Measurements from ENCODE around the gene PLTP.
"Not testable (repeated sequence)": the region's sequence is repeated elsewhere in the genome, so short reads cannot be mapped to it uniquely, and the experiment has no call there.

The PLTP gene

DNA sequence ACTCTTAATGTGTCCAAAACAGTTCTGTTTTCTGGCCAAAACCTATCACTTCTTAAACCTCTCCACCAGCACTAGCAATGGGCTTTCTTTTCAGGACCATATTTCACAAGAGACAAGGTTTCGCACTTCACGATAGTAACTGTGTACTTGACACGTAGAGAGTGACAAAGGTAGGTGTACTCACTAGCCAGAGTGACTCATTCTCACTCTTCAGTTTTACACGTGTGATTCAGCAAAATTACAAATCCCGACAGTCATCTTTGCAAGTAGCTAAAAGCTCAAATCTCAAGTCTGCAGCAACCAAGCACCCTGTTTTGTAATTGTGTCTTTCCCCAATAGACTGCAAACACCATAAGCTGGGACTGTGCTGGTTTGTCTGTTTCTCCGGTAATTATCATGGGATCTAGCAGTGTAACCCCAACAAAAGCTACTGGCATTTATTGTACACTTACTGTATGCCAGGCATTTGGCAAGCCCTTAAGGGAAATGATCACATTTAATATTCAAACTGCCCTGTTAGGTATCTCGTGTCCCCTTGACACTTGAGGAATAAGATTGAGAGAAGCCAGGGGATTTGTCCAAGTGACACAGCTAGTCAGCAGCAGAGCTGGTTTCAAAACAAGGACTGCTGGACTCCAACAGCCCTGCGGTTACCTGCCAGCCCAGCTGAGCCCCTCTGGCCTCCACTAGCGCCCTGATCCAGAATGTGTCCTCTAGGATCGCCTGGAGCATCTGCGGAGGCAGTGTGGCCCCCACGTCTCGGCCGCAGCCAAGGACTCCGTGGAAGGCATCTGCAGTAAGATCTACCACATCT lies 32.4 kb upstream of the PLTP start:
- no peak for DNase-seq

DNA sequence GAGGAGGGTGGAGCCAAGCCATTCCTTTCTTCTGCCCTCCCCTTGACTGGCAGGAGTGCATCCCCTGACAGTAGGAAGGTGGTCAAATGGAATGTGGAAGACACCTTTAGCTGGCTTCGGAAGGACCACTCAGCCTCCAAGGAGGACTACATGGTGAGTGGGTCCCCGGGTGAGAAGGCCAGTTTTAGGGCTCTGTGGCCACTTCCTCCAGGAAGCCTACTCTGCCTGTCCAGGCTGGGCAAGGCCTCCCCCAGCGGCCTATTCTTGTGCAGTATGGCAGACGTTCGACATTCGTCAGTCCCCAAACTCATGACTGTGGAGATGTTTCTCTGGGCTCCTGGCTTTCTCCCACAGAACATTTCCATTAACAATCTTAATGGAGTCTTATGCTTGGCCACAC lies 31.7 kb upstream of the PLTP start:
- DNase-seq, result no peak

DNA sequence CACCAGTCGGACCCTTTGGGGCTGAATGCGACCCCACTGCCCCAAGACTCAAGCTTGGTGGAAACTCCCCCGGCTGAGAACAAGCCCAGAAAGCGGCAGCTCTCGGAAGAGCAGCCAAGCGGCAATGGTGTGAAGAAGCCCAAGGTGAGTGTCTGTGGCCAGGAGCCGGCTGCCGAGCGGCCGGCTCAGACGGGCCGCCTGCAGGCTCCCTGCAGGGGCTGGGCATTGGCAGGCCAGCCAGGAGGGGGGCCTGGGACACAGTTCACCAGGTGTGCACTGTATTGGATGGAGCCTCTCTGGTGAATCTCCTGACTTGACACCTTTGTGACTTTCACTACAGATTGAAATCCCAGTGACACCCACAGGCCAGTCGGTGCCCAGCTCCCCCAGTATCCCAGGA lies 28.5 kb upstream of the PLTP start:
- DNase-seq, result no peak

DNA sequence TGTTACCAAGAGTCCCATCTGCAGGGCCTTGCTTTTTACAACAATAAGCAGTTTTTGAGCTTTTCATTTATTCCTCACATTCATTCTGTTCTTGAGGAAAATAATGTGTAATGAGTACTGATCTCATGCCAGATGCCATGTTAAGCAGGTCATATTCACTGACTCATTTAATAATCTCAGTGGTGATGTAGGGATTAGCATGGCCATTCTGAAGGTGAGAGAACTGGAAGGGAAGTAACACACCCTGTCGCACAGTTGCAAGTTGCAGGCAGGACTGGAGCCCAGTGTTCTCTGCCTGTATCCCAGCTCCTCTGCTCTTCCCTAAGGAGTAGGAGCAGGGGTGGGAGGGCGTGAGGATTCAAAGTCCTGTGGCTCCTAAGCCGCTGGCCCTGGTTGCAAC lies 28.1 kb upstream of the PLTP start:
- no peak for DNase-seq

DNA sequence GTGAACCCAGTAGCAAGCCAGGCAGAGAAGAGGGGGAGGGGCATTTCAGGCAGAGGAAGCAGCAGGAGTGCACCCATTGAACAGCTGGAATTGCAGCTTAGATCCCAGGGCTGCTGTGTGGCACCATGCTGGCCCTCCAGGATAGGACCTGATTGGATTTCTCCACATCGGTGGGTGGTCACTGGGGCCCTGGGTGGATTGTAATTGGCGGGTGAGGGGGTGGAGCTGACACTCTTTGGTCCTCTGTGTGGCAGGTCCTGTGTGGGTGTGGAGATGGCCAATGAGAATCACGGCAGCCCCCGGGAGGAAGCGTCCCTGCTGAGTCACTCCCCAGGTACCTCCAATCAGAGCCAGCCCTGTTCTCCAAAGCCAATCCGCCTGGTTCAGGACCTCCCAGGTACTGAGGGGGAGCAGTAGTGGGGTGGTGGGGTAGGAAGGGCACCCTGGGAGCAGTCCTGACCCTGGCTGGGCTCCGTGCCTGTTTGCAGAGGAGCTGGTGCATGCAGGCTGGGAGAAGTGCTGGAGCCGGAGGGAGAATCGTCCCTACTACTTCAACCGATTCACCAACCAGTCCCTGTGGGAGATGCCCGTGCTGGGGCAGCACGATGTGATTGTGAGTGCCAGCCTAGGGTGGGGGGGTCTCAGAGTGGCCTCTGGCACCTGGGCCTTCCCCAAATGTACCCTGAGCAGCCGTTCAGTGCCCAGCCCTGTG lies 26.9 kb upstream of the PLTP start:
- DNase-seq, result no peak

DNA sequence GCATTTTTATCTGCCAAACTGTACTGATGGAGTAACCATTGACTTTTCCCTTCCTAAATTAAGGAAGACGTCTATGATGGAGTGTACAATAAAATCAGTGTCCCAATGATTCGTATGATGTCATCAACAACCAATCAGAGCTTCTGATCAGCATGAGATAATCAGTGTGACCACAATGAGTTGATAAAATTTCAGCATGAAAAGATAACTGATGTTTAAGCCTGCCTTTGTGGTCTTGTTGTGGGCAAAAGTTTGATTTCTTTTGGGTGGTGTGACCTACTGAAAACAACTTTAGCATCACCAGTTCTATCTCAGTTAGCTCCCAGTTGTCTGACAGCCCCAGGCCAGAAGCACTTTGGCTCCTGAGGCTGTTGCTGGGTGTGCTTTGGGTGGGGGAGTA lies 25.8 kb upstream of the PLTP start:
- no peak for DNase-seq

DNA sequence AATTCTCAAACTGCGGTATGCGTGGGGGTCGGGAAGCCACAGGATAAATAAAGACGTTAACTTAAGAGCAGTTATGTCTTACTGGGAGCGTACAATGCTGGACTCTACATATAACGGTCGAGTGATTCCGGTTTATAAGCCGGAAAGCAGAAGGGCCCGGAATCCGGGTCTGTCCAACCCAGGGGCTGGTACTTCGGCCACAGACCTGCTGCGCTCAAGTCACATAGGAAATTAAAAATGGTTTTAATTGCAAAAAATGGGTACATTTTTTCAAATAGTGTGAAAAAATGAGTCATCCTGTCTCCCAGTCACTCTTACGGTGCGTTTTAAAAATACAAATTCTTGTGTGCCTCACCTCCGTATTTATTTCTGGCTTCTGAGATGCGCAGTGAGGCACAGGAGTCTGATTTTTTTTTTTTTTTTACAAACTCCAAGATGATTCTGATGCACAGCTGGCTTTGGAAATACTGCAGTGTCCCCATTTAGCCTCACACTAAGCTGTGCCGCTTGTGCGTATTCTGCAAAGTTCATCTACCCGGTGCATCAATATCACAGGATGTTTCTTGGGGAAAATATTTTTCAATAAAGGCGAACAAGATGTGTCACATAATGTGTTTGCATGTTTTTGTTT lies 23.6 kb upstream of the PLTP start:
- DNase-seq, result no peak

DNA sequence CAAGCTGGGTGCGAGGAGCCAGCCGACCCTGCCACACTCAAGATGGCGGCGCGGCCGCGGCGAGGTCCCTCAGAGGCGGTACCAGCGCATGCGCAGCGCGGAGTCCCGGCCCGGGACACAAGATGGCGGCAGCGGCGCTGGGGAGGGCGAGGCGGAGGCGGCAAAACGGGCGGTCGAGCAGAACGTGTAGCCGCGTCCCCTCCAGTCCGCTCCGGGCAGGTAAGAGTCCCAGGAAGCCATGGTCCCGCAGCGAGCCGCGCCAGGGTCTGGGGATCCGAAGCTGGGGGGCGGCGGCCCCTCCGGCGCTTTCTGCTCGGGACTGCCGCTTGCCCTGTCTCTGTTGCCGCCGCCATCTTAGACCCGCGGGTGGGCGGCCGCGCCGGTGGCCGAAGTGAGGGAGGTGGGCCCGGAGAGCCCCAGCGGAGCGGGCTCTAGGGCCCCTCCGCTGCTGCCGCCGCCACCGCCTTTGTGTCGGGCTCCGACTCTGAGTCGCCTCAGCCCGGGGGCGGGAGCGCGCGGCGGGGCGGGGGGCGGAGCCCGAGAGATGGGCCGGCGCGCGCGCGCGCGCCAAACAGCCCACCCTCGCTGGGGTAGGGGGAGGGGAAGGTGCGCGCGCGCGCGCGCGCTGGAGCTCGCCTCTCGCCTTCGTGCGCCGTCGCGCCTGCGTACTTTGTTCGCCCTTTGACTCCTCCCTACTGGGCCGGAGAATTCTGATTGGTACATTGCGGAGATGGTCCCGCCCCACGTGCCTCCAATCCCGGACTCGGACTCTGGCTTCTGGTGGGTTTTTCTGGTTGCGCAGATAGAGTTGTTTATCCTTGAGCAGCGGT lies 22.8 kb upstream of the PLTP start, which contains the start of gene PCIF1:
PCIF1 (plus strand) TSS at position 98 of the 830 bp plus-strand sequence. CDS start 4,317 bp downstream, outside the sequence.
- DNase-seq, result peak; percentile 78 to 96

DNA sequence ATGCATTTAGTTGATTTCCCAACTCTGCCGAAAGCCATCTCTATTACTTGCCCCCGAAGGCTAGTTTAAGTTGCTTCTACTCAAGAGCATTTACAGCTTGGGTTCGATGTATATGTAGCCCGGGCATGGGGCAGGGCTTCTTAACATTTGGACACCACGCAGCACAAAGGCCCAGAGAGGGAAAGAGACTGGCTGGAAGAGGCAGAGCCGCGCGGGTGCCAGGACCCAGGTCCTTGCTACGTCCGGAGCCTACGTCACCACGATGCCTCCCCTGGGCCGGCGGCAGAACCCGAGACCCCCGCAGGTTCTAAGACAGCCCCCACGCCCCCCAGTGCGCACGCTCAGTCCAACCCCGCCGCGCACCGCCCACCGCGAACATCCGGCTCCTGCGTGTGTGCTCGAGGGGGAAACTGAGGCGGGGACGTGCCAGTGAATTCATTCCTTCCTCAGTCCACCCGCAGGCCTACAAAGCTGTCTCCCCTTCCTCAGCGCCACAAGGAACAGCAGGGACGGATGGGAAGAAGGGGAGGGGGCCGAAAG lies 22.2 kb upstream of the PLTP start:
- DNase-seq, result peak; percentile 48 to 73

DNA sequence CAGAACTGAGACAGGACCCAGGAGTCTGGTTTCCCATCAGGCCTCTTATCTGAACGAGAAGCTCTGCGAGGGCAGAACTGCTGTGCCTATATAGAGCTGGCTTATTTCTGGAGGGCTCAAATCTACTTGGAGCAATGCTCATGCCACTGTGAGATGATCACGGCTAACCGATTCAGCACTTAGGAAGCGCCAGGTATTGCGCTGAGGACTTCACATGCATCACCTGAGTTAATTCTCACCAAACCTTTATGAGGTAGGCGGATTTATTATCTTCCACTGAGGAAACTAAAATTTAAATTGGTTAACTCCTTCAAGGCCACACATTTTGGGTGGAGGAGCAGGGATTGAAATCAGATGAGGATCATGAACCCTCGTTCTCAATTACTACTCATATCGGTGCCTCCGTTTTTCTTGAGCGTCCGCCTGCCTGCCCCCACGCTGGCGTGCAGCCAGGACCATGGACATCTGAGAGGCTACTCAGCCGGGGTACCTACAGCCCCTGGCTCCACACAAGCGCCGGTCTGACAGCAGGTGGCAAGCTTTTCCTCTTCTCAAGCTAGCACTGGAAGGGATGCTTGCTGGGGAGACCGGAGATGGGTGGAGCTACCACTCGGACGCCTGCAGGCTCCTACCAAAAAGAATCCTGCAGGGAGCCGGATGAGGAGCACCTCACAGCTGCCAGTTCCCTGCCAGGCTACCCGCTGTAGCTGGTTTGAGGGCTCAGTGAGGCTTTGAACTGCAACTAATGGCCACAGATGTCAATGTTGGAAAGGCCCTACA lies 21.5 kb upstream of the PLTP start:
- peak; percentile 68 to 85 for DNase-seq

DNA sequence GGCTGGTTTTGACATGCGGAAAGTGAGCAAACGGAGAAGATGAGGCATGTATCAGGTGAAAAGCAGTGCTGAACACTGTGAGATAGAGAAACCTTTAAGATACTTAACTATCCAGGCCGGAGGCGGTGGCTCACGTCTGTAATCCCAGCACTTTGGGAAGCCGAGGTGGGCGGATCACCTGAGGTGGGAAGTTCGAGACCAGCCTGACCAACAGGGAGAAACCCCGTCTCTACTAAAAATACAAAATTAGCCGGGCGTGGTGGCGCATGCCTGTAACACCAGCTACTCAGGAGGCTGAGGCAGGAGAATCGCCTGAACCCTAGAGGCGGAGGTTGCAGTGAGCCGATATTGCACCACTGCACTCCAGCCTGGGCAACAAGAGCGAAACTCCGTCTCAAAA lies 19.7 kb upstream of the PLTP start:
- not testable (repeated sequence) for DNase-seq

DNA sequence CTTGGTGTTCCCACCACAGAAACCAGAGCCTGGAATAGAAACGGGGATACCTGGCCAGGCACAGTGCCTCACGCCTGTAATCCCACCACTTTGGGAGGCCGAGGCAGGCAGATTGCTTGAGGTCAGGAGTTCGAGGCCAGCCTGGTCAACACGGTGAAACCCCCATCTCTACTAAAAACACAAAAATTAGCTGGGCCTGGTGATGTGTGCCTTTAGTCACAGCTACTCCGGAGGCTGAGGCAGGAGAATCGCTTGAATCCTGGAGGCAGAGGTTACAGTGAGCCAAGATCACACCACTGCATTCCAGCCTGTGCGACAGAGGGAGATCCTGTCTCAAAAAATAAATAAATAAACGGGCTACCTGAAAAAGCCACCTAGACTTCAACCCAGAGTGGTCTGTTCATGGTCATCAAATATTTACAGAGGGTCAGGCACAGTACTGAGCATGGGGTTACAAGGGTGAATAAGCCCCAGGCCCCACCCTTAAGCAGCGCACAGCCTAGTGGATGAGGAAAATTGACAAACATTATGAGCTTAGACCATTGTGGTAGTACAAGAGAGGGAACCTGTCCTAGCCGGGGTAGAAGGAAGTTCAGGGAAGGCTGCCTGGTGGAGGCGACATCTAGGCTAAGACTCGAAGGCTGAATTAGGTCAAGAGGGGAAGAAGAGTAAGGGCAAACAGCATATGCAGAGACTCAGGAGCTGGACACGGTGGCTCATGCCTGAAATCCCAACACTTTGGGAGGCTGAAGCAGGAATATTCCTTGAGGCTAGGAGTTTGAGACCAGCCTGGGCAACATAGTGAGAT lies 15.3 kb upstream of the PLTP start:
- no peak for DNase-seq

DNA sequence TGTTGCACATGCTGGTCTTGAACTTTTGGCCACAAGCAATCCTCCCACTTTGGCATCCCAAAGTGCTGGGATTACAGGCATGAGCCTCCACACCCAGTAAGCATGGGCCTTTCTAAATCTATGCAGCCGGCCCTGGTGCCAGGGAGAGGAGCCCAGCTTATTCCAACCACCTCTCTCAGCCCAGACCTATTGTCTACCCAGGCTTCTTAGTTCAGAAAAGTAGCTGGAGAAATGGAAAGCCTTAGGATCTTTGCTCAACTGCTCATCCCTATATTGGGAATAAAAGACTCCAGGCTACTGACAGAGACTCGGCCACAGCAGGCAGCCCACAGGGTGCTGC lies 14.7 kb upstream of the PLTP start:
- DNase-seq, result no peak

DNA sequence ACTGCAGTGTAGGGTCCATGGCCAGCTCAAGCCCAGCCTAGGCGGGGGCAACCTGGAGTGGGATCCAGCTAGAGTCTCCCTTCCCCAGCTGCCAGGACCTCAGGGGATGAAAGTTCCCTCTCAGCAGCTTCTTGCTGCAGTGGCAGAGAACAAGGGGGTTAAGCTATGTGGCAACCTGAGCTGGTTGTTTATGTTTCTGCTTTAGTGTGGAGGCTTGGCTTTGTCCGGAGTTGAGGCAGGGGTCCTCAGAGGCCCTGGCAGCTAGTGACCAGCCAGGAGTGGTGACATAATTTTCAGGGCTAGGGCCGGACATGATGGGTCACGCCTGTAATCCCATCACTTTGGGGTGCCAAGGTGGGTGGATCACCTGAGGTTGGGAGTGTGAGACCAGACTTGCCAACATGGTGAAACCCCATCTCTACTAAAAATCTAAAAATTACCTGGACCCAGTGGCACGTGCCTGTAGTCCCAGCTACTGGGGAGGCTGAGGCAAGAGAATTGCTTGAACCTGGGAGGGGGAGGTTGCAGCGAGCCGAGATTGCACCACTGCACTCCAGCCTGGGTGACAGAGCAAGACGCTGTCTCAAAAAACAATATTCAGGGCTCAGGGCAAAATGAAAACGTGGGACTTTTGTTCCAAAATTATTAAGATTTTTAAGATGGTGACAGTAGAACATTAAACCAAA lies 14.0 kb upstream of the PLTP start:
- DNase-seq, result no peak

DNA sequence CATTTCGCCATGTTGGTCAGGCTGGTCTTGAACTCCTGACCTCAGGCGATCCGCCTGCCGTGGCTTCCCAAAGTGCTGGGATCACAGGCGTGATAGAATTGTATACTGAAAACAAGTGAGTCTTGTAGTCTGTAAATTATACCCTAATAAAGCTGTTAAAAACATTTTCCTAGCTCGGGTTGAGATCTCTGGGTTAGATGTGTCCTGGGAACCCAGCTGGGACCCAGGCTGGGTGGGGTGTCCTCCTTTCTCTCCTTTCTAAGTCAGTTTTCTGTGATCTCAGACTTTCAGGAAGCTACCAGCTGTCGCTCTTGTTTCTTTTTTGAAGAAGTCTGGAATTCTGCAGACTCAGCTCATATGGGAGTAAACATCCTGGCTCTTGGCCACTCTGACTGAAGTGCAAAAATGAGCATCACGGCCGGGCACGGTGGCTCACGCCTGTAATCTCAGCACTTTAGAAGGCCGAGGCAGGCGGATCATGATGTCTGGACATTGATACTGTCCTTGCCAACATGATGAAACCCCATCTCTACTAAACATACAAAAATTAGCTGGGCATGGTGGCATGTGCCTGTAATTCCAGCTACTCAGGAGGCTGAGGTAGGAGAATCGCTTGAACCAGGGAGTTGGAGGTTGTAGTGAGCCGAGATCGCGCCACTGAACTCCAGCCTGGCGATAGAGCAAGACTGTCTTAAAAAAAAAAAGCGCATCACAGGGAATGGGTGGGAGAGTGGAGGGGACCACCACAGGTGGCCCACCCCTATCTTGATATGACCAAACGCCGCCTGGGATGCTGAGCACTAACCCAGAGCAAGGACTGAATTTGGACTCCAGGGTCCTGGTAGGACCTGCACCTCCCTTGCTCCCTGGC lies 12.7 kb upstream of the PLTP start:
- no peak for DNase-seq

DNA sequence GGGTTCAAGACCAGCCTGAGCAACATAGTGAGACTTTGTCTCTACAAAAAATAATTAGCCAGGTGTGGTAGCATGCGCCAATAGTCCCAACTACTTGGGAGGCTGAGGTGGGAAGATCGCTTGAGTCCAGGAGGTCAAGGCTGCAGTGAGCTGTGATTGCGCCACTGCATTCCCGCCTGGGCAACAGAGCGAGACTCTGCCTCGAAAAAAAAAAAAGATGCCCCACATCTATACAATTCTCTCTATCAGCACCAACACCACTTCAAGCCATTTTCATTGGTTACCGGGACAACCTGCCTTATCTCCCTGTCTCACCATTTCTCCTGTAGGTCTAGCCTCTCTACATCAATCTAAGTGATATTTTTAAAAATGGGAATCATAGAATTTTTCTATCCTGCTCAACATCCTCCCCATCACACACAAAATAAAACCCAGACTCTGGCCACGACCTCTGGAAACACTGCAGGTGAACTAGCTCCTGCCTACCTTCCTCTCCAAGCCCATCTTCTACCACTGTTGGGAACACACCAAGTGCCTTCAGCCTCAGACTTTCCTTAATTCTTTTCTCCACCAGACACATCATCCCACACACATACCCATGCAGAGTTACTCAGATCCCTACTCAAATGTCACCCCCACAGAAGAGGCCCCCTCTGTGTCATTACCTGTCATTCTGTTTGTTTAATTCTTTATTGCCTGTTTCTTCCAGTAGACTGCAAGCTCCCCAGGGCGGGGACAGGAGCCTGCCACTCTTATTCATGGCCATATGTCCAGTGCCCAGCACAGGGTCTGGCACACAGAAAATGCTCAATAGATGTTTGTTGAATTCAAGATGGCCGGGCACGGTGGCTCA lies 9.6 kb upstream of the PLTP start:
- DNase-seq, result no peak

DNA sequence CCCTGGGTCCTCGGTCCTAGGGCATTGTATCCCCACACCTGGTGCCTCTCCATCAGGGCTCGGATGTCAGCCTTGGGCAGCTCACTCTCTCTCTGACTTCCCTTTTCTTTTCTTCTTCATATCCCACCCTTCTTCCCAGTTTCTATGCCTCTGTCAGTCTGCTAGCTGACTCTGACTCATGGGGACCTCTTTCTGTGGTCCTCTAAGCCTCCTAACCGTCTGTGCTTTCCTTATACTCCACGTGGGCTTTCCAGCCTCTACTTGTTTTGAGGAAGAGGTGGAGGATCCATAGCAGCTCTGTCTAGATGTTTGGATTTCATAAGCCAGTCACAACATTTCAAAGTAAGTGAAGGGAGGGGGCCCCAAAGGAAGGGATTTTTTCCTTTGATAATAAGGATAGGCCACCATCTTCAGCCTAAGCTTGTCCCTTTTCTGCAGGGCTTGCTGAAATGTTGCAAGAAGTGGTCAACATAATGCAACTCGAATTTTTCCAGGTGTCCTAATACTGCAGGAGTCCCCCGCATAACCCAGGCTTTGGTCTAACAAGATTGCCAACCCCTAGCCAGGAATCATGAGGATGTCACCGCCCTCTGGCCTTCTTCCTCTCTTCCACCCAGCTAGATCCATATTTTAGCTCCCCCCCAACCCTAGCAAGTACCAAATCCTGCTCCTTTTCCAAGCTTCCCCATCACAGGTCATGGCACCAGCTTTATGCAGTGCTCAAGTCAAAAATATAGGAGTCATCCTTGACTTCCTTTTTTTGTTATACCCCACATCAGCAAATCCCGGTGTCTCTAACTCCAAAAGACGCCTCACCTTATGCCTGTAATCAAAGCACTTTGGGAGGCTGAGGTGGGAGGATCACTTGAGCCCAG lies 8.7 kb upstream of the PLTP start:
- DNase-seq, result no peak

Measured in SW 1271 (cell line).